Upper lobe of left lung (tissue), 6 donors: Measurements from ENCODE around the gene SSB. TPM values are rescaled to one million over a fixed set of nuclear protein-coding genes. Genes with fewer than 3 reads are reported as not detected.

ENCODE experiments used
- ATAC-seq, 2 donors: fragments of 200-7000 bp; cut with Tn5 transposase; one replicate each; pipeline ENCODE4 v1.9.1; 2022; ENCODE audit warnings: mild to moderate bottlenecking in 2 of 2, moderate library complexity in 2 of 2; ENCODE audit not compliant: low FRiP score in 2 of 2
- DNase-seq, 2 donors: peaks; one replicate each; pipeline ENCODE4 v3.0.0-alpha.2; 2019 to 2020
- H3K27ac ChIP-seq, 4 donors: fragments of 200-600 bp; sonication (generic); one replicate each; pipeline ENCODE4 v1.5.1; 2016 to 2019
- H3K27me3 ChIP-seq, 4 donors: fragments of 200-600 bp; sonication (generic); one replicate each; pipeline ENCODE4 v1.5.1; 2017 to 2019
- H3K36me3 ChIP-seq, 4 donors: fragments of 200-600 bp; sonication (generic); one replicate each; pipeline ENCODE4 v1.5.1; 2016 to 2019
- H3K4me1 ChIP-seq, 4 donors: fragments of 200-600 bp; sonication (generic); one replicate each; pipeline ENCODE4 v1.5.1; 2018 to 2019
- H3K4me3 ChIP-seq, 4 donors: fragments of 200-600 bp; sonication (generic); one replicate each; pipeline ENCODE4 v1.5.1; 2017 to 2019; ENCODE audit warnings: mild to moderate bottlenecking in 2 of 4, moderate library complexity in 1 of 4
- H3K9me3 ChIP-seq, 4 donors: fragments of 200-600 bp; sonication (generic); one replicate each; pipeline ENCODE4 v1.5.1; 2018 to 2019
- EP300 ChIP-seq, 4 donors: sonication (generic); formaldehyde crosslinking; IDR thresholded peaks; one replicate each; pipeline ENCODE4 v1.5.1; 2017; ENCODE audit warnings: antibody characterized with exemption in 4 of 4, control low read depth in 2 of 4
- POLR2A ChIP-seq, 4 donors: fragments of 450-650 bp; IDR thresholded peaks; one replicate each; pipeline ENCODE4 v1.5.1; 2016 to 2017; ENCODE audit warnings: antibody characterized with exemption in 4 of 4, mild to moderate bottlenecking in 2 of 4
- POLR2AphosphoS5 ChIP-seq, 2 donors: sonication (generic); formaldehyde crosslinking; IDR thresholded peaks; one replicate each; pipeline ENCODE4 v1.5.1; 2017; ENCODE audit warnings: antibody characterized with exemption in 2 of 2
- WGBS, 2 donors: methylation state at CpG; one replicate each; pipeline ENCODE4 v1.1.5; 2017 to 2018; 5-methylcytosine and 5-hydroxymethylcytosine counted together
- total RNA-seq, 6 donors: library from RNA; depleted of rRNA in 4 of 6; stranded (reverse); fragments of >200 nt in 4 of 6; gene quantifications; one replicate each; pipeline versions ENCODE4 v1.1.0 to v1.2.1, GENCODE V29; 2016 to 2021
- TF ChIP-seq, protein P1 (sequence below), 6 experiments: fragments of 450-650 bp in 4 of 6; fragments of 200-600 bp in 2 of 6; sonication (generic) in 2 of 6; IDR thresholded peaks; one replicate each; pipeline ENCODE4 v1.5.1; 2016 to 2019; ENCODE audit warnings: antibody characterized with exemption in 6 of 6
- donor health status: DM: no; HTN: no; CAD: no; lungs with moderate emphysema.
- donor health status: DM: no; HTN: yes; CAD: no; lungs with severe emphysema.

SSB gene
- total RNA-seq, 6 donors from 2014 or later: 29.3 to 111 (median 55.7) TPM

DNA sequence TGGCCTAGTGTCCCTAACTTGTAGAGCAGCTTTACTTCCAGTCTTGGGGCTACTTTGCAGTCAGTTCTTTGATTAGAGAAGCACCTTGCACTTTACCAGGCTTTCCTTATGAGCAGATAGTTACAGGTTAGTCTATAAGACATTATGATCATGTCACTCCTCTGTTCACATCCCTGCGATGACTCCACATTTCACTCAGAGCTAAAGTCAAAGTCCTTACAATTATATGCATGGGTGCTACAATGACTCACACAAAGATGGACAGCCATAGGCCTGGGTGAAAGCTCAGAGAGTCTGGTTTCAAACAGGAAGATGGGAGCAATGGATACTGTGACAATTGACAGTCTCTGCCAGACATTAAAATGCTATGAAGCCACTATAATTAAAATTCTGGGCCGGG, 27.1 kb upstream of the SSB start:
- H3K9me3 ChIP-seq: no peaks in the 10 kb centered on the region
- H3K4me3 ChIP-seq: no peak overlapping the region
- 93 to 100% methylated on average over 2 of the region's 2 CpGs for whole genome bisulfite sequencing, 2 donors
- ATAC-seq: no peak
- H3K27me3 ChIP-seq: peaks cover 0 to 13% (median 5%) of the 10 kb centered on the region in 4 donors
- TF ChIP-seq, protein P1, sequence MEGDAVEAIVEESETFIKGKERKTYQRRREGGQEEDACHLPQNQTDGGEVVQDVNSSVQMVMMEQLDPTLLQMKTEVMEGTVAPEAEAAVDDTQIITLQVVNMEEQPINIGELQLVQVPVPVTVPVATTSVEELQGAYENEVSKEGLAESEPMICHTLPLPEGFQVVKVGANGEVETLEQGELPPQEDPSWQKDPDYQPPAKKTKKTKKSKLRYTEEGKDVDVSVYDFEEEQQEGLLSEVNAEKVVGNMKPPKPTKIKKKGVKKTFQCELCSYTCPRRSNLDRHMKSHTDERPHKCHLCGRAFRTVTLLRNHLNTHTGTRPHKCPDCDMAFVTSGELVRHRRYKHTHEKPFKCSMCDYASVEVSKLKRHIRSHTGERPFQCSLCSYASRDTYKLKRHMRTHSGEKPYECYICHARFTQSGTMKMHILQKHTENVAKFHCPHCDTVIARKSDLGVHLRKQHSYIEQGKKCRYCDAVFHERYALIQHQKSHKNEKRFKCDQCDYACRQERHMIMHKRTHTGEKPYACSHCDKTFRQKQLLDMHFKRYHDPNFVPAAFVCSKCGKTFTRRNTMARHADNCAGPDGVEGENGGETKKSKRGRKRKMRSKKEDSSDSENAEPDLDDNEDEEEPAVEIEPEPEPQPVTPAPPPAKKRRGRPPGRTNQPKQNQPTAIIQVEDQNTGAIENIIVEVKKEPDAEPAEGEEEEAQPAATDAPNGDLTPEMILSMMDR (IDR thresholded peaks at IDR 0.05): no peak
- TF ChIP-seq POLR2AphosphoS5 (IDR thresholded peaks at IDR 0.05) (no peak), EP300 (IDR thresholded peaks at IDR 0.05) (no peak), POLR2A (IDR thresholded peaks at IDR 0.05) (no peak)
- no peak for DNase-seq
- no peaks in the 10 kb centered on the region for H3K36me3 ChIP-seq
- H3K4me1 ChIP-seq: peaks cover 5 to 20% (median 13%) of the 10 kb centered on the region in 4 donors
- no peak overlapping the region for H3K27ac ChIP-seq

DNA sequence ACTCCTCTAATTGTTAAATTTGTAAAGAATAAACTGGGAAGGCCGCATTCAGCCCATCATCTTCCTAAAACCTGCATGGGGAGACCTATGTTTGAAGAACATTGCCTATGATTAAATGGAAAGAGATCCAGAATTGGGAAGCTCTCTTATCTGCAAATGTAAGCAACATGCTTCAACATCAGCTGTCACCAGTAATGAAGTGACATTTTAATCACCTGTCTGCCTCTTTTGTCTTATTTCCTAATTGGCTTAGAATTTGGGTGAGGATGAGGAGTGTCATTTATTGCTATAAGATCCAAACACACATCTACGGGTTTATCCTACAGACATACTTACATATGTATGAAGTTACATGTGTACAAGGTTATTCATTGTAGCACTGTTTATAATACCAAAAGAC, 26.0 kb upstream of the SSB start:
- peaks cover 0 to 13% (median 5%) of the 10 kb centered on the region in 4 donors for H3K27me3 ChIP-seq
- TF ChIP-seq EP300 (IDR thresholded peaks at IDR 0.05) (no peak), POLR2A (IDR thresholded peaks at IDR 0.05) (no peak), POLR2AphosphoS5 (IDR thresholded peaks at IDR 0.05) (no peak)
- TF ChIP-seq, protein P1 (IDR thresholded peaks at IDR 0.05): no peak

DNA sequence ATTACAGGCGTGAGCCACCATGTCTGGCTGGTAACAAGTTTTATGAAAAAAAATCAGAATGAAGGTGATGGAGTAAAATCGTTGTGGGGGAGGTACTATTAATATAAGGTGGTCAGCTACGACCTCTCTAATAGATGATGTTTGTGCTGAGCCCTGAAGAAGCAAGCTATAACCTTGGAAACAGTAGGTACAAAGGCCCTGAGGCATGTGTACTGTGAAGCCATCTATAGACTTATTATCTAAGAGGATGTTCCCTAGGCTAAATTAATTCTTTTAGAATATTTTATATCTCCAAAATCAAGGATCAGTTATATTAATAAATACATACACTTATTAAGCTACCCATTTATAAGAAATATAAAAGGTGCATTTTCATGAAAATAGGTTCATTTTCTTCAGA, 23.3 kb upstream of the SSB start:
- Histone ChIP-seq H3K36me3 (no peaks in the 10 kb centered on the region), H3K4me3 (no peak overlapping the region), H3K4me1 (no peaks in the 10 kb centered on the region), H3K27me3 (no peaks in the 10 kb centered on the region), H3K9me3 (no peaks in the 10 kb centered on the region), H3K27ac (no peak overlapping the region)
- WGBS, 2 donors: 88 to 94% methylated on average over 3 of the region's 3 CpGs
- ATAC-seq (no peak), DNase-seq (no peak)
- TF ChIP-seq POLR2AphosphoS5 (IDR thresholded peaks at IDR 0.05): no peak
- TF ChIP-seq POLR2A (IDR thresholded peaks at IDR 0.05): no peak
- TF ChIP-seq, protein P1 (IDR thresholded peaks at IDR 0.05): no peak
- no peak for TF ChIP-seq EP300 (IDR thresholded peaks at IDR 0.05)

More for the DNA sequence above, 26.0 kb upstream of the SSB start:
- Histone ChIP-seq H3K4me3 (no peak overlapping the region), H3K36me3 (no peaks in the 10 kb centered on the region), H3K27ac (no peak overlapping the region), H3K4me1 (peaks cover 0 to 13% (median 11%) of the 10 kb centered on the region in 4 donors), H3K9me3 (no peaks in the 10 kb centered on the region)
- ATAC-seq (no peak), DNase-seq (no peak)
- 82 to 88% methylated on average over 2 of the region's 2 CpGs for WGBS, 2 donors

DNA sequence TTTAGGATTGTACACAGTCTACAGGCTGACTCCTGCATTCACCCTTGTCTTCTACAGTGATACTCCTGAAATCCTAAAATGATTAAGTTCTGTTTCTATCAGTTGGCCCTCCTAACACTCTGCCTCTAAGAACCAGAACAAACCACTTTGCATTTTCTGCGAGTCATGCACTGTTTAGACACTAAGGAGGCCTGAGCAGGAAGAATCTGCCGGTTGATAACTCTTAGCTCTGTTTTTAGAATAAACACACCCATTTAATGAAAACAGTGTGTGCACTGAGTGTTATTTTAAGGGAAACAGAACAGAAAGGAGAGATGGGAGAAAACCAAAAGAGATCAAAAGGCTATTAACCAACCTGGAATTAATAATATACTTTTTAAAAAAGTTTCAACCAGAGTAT, 22.9 kb upstream of the SSB start:
- no peaks in the 10 kb centered on the region for H3K9me3 ChIP-seq
- no peak overlapping the region for H3K4me3 ChIP-seq
- no peaks in the 10 kb centered on the region for H3K4me1 ChIP-seq
- H3K36me3 ChIP-seq: no peaks in the 10 kb centered on the region
- ATAC-seq (no peak), DNase-seq (no peak)
- WGBS, 2 donors: 16 to 45% methylated on average over 2 of the region's 2 CpGs
- TF ChIP-seq POLR2A (IDR thresholded peaks at IDR 0.05) (no peak), POLR2AphosphoS5 (IDR thresholded peaks at IDR 0.05) (no peak), EP300 (IDR thresholded peaks at IDR 0.05) (no peak)
- TF ChIP-seq, protein P1 (IDR thresholded peaks at IDR 0.05): no peak
- no peak overlapping the region for H3K27ac ChIP-seq
- H3K27me3 ChIP-seq: no peaks in the 10 kb centered on the region

DNA sequence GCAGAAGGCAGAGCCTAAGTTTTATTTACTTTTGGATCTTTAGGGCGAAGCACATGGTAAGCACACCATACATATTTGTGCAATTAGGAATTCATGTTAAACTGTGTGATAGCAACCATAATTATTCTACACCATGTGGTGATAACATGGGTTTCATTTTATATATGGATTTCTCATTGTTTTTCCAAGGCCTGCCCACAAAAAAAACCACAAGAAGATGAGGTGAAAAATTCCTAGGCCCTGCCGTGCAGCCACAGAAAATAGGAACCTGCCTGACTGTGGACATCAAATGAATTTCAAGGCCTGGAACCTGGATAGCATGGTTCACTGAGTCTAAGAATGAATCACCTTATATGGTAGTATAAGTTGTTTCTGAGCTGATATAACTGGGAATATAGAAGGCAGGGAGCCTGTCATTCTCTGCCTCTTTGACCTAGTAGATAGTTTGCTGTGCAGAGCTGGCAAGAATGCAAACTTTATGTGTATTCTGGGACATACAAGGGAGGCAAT, 22.4 kb upstream of the SSB start:
- ATAC-seq (no peak), DNase-seq (no peak)
- H3K9me3 ChIP-seq: no peaks in the 10 kb centered on the region
- no peaks in the 10 kb centered on the region for H3K36me3 ChIP-seq
- no peaks in the 10 kb centered on the region for H3K4me1 ChIP-seq
- 49 to 70% methylated on average over 2 of the region's 2 CpGs for WGBS, 2 donors
- H3K27me3 ChIP-seq: no peaks in the 10 kb centered on the region
- H3K27ac ChIP-seq: no peak overlapping the region
- H3K4me3 ChIP-seq: no peak overlapping the region
- no peak for TF ChIP-seq POLR2AphosphoS5 (IDR thresholded peaks at IDR 0.05)
- TF ChIP-seq POLR2A (IDR thresholded peaks at IDR 0.05): no peak
- TF ChIP-seq EP300 (IDR thresholded peaks at IDR 0.05): no peak
- TF ChIP-seq, protein P1 (IDR thresholded peaks at IDR 0.05): no peak
